Hematopoietic multipotent progenitor cell (in vitro differentiated cells): ENCODE results near the gene PAXX. TPM values are rescaled to one million over a fixed set of nuclear protein-coding genes. Genes with fewer than 3 reads are reported as not detected.

Source experiments
- DNase-seq, 3 donors: peaks; one replicate each; pipeline ENCODE4 v3.0.0-alpha.2; 2011 to 2015; ENCODE audit warnings: low read depth in 2 of 3, low spot score in 2 of 3
- total RNA-seq: library from RNA; depleted of rRNA; stranded (reverse); fragments of >200 nt; gene quantifications from one replicate; pipeline ENCODE4 v1.2.3, GENCODE V29; 2012

Gene PAXX
- total RNA-seq, 1 donor = 16.7 TPM

DNA sequence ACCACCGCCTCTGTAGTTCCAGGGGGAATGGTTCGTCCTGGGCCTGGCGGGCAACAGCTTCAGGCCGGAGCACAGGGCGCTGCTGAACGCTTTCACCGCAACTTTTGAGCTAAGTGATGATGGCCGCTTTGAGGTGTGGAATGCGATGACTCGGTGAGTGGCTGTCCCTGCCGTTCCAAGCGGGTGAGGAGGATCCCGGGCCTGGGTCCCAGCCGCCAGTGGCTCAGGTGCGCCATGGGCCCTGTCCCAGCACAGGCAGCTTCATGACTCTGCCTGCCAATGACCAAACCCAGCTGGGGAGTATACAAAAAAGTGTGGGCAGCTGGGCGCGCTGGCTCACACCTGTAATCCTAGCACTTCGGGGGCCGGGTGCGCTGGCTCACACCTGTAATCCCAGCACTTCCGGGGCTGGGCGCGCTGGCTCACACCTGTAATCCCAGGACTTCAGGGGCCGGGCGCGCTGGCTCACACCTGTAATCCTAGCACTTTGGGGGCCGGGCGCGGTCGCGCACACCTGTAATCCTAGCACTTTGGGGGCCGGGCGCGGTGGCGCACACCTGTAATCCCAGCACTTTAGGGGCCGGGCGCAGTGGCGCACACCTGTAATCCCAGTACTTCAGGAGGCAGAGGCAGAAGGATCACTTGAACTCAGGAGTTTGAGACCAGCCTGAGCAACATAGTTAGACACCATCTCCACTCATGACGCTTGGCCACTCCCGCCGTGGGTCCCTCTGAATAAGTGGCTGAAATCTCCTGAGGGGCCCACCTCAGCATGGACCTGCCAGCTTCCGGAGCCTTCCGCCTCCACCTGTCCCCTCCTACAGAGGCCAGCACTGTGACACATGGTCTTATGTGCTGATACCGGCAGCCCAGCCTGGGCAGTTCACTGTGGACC is 39.1 kb upstream of the PAXX start:
- no peak for DNase-seq

DNA sequence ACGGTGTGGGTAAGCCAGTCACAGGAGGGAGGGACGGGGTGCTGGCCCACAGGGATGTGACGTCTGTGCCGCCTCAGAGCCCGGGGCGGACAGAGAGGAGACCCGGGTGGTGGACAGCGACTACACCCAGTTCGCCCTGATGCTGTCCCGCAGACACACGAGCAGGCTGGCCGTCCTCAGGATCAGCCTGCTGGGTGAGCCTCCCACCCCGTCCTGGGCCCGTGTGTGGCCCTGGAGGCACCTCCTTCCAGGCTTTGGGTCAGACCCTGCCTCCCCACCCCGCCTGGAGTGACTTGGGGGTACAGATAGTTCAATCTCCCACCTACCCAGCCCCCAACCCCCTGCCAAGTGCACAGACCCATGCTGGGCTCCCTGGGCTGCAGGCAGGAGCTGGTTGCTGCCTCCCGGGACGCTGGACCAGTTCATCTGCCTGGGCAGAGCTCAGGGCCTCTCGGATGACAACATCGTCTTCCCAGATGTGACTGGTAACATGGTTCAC is 38.4 kb upstream of the PAXX start:
- no peak for DNase-seq

DNA sequence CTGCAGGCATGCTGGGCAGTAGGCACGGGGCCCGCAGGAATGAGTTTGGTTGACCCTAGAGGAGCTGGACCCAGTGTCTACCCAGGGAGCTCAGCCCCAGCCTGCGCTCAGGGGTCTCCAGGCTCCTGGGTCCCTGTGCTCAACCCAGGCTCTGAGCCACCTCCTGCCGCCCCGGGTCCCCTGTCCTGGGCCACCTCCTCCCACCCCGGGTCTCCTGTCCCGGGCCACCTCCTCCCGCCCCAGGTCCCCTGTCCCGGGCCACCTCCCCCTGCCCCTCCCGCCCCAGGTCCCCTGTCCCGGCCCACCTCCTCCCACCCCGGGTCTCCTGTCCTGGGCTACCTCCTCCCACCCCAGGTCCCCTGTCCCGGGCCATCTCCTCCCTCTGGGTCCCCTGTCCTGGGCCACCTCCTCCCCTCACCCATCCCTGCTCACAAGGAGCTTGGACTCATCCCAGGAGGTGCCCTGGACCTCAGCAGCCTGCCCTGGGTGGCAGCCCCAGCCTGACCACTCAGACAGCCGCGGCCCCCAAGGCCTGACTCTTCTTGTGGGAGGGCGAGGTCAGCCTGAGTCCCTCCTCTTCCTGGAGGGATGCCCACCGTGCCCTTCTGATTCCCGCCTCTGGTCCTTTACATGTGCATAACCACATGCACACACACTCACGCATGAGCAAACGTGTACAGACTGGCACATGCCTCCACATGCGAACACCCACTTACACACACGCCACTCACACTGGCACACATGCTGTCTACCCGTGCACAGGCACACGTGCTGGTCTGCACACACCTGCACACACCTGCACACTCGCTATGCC is 37.7 kb upstream of the PAXX start:
- no peak for DNase-seq

DNA sequence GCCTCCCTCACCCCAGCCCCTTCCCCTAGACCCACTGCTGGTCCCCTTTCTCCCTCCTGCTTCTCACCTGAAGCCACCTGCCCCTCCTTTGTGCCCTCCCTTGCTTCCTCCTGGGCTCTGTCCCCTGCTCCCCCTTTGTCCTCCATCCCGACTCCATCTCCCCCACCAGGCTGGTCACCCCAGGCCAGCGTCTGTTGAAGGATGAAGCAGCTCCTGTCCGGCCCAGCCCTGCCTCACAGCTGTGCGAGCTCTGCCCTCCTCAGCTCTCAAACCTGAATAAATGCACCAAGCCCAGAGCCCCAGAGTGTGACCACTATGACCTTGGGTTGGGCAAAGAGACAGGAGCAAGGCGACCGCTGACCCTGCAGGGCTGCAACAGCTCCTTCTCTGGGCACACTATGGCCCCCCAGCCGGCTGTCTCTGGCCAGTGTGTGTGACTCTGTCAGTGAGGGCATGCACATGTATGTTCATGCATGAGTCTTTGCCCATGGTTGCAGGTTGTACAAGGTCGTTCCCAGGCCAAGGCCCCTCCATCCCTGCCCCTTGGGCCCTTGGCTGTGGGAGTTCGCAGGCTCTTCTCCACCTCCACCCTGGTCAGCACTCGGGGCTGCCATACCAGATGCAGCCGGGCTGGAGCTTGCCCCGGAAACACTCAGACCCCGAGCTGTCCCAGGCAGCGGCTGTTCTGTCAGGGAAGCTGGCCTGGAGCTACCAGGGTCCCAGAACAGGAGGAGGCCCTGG is 36.9 kb upstream of the PAXX start:
- DNase-seq = no peak

DNA sequence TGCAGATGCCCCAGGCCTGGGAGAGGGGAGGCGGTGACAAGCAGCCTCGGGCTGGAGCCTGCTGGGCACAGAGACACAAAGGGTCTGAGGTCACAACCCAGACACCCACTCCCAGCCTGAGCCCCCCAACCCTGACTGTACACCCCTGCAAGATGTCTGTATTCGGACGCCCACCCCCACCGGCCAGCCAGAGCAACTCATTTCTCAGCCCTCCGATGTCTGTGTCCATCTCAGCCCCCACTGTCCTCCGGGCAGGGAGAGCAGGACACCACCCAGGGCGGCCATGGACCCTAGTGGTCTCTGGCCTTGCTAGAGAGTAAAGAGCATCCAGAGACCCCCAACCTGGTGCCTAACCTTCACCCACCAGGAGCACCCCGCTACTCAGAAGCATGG is 36.3 kb upstream of the PAXX start:
- DNase-seq = no peak

DNA sequence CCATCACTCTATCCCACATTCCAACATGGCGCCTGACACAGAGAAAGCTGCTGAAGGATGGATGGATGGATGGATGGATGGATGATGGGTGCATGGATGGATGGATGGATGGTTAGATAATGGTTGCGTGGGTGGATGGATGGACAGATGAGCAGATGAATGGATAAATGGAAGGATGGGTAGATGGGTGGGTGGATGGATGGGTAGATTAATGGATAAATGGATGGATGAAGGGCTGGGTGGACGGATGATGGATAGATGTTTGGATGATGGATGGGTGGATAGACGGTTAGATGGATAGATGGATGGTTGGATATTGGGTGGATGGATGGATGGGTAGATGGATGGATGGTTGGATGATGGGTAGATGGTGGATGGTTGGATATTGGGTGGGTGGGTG is 35.6 kb upstream of the PAXX start:
- DNase-seq = no peak

DNA sequence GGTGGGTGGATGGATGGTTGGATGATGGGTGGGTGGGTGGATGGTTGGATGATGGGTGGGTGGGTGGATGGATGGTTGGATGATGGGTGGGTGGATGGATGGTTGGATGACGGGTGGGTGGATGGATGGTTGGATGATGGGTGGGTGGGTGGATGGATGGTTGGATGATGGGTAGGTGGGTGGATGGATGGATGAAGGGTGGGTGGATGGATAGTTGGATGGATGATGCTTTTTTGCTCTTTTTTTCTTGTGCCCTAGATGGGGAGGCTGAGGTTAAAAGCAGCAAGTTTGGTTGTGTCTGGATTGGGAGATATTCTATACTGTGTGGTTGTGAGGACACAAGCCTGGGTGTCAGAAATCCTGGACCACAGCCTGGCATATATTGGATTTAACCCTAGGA is 34.8 kb upstream of the PAXX start:
- no peak for DNase-seq

DNA sequence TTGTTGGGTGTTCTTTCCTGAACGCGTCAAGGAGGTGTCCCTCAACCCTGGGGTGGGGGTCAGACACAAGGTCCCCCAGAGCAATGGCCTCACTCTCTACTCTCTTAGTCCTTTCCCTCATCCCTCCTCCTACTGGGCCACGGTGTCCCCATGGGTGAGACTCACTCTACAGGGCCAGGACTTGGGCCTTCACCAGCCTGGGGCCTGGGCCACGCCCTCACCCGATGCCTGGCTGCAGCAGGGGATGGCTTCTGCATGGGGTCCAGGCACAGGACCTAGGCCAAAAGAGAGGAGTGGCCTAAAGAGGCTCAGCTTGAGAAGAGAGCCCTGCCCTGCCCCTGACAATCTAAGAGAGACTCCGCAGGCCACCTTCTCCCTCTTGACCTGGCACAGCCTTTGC is 34.3 kb upstream of the PAXX start:
- DNase-seq = no peak

DNA sequence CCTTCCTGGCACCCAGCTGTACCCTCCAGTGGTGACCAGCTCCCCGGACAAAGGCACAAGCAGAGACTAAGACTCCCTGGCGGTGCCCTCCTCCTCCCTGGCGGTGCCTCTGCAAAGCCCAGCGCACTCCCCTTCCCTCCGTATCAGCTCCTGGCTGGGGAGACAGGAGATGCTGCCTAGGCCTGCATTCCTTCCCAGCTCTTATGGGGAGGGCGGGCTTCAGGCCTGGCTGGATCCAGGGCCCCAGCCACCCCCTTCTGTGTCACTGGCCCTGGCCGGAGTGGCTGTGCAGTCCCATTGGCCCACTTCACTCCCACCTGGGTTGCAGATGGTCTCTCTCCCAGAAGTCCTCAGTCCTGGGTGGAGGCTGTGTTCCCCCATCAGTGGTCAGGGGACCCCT is 33.7 kb upstream of the PAXX start:
- DNase-seq = no peak

DNA sequence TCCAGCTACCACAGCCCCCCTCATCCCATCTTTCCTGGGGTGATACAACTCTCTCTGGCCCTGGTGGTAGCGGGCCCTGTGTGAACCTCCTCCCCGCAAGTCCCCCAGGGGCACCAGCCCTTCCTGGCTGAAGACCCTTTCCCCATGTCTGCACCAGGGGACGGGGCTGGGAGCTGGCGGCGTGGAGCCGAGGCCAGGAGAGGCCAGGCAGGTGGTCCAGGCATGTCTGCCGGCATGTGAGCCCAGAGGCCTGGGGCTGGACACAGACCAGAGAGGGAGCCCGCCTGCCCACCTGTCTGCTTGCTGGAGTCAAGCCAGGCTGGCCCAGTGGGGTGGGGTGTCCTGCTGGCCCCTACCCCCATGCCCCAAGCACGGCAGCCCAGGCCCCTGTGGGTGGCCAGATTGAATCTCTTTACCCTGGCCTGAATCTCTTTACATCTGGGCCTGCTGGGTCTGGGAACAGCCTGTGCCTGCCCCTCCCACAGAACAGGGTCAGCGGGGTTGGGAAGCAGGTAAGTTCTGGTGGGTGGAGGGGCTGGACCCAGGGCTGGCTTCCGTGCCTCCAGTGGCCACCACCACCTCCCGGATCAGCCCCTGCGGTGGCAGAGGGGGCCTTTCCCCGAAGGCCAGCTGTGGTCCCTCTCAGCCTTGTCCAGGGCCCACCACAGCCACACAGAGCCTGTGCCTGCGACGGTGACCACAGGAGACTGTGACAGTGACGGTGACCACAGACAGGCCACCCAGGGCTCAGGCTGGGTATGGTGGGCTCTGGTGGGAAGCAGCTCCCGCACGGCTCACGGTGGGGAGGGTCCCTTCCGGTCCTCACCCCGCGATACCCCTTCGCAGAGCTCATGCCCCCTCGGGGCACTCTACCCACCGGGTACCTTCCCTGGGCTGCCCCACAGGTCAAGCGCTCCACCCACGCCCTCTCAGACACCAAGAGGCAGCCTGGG is 33.0 kb upstream of the PAXX start:
- no peak for DNase-seq

DNA sequence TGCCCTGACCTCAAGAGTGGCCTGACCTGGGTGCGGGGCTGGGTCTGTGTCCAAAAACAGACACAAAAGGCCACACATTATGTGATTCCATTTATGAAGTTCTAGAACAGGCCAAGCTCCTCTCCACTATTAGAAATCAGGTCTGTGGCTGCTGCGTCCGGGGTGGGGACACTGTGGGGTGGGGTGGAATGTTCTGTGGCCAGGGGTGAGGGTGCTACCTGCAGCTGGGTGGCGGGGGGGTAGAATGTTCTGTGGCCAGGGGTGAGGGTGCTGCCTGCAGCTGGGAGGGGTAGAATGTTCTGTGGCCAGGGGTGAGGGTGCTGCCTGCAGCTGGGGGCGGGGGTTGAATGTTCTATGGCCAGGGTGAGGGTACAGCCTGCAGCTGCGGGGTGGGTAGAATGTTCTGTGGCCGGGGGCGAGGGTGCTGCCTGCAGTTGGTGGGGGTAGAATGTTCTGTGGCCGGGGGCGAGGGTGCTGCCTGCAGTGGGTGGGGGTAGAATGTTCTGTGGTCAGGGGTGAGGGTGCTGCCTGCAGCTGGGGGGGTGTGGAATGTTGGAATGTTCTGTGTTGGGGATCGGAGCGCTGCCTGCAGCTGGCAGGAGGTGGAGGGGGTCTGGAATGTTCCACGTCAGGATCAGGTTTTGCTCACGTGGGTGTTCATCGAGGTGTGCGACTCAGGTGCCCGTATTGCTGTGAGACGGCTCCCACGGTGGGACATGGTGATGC is 31.8 kb upstream of the PAXX start:
- no peak for DNase-seq

DNA sequence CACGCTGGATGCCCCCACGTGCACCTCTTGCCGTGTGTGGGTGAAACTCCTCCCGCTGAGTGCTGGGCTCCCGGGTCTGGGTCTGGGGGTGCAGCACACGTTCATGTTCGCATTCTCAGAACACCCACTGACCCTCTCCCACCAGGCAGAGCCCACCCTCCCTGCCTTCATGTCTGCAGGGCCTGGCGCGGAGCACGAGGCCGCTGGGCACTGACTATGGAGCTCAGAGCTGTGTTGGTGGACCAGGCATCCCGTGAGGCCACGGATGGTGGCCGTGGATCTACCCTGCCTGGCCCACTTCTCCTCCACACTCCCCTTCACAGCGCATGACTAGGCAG is 31.3 kb upstream of the PAXX start:
- no peak for DNase-seq

DNA sequence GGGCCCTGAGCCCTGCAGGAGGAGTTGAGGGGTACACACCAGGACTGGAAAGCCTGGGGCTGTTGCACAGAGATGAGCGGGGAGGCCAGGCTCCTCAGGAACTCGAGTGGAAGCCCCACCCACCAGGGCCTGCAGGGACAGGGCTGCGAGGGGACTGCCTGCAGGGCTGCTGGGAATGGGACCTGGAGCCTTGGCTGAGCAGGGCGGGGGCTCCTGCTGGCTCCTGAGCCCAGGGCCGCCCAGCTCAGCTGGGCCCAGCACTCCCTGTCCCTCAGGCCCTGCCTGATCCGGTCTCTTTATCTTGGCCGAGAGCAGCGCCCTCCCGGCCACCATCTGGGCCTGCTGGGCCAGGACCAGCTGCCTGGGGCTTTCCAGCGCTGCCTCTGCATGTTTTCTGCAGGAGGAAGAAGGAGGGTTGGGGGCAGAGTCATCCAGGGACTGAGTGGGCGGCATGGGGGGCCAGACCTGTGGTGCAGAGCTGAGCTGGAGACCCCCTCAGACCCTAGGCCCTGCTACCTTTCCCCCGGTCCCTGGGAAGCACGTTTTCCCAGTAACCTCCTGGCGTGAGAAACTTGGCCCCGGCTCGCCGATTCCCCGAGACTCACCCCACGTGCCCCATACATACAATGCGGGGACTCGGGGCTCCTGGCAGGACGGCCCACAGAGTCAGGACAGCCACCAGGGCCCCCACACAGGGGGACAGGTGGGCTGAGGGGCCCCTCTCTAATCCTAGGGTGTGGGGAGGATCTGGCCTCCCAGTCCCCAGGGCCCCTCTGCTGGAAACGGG is 30.8 kb upstream of the PAXX start:
- no peak for DNase-seq

DNA sequence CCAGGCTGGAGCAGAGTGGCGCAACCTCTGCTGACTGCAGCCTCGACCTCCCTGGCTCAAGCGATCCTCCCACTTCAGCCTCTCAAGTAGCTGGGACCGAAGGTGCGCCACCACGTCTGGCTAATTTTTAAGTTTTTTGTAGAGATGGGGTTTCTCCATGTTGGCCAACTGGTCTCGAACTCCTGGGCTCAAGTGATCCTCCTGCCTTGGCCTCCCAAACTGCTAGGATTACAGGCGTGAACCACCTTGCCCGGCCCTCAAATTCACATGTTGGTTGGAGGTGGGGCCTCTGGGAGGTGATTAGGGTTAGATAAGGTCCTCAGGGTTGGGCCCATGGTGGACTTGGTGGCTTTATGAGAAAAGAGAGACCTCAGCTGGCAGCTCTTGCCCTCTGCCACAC is 30.1 kb upstream of the PAXX start:
- DNase-seq = no peak

DNA sequence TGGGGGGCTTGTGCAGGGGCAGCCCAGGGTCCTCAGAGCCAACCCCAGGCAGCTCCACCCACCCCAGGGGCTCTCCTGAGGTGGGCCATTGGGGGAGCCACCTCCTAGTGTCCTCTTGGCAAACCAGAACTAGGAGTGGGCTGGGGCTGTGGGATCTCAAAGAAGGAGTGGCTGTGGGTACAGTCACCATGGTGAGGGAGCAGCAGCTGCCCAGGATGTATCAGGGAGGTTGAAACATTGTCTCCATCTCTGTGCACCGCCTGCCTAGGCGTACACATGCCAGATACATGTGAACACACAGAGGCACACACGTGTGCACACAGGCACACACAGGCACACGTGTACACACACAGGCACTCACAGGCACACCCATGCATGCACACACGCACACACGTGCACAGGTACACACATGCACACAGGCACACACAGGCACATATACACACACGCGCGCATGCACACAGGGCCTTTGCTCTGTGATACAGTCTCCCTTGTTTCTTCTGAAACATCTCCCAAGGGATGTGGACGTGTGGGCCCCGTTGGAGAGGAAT is 29.4 kb upstream of the PAXX start:
- DNase-seq = no peak

DNA sequence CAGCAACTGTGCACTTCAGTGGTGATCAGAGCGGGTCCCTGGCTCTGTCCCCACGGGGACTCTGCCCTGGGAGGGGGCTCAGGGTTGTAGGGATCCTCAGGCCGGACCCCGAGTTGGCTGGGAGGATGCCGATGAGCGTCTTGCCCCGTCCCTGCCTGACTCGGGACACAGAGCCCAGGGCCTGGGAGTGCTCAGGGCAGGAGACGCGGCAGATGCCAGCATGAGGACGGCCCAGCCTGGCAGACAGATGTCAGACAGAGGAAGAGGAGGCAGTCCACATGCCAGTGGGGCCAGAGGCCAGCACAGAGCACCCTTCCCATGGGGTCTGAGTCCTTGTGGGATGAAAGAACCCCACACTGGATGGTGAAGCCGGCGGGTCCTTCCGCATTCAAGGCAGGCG is 28.9 kb upstream of the PAXX start:
- DNase-seq = no peak

DNA sequence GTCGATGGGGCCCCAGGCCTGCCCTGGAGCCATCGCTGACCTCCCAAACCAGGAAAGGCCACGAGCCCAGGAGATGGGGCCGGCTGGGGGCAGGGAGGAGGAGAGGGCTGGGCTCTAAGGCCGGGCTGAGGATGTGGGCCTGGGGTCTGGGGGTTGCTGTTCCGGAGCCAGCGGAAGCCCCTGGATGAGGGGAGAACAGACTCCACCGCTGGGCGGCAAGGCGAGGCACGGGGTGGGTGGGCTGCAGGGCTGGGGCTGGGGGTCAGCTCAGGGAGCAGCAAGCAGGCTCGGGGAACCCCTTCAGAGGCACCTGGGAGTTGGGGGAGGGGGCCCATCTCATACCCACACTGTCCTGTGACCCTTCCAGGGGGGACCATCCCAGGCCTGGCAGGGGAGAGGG is 28.5 kb upstream of the PAXX start:
- DNase-seq = no peak

DNA sequence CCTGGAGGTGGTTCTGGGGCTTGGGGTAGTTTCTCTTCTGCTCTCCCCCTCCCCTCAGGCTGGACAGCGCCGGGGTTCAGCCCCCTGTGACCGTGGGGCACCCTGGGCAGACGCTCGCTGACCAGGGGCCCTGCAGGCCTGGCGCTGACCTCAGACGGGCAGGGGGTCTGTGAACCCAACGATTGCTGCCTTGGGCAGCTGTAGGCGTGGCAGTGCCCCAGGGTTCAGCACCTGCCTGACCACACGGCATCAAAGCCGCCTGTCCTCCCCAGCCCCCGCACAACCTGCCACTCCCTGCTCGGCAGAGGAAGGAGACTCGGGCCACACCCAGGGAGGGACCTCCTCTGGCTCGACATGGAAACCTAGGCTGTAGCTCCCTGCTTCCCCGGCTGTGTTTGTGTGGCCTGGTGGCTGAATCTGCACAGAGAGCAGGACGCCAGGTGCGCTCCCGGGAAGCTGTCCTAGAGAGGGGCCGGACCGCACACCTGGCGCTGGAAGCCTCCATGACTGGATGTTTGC is 28.0 kb upstream of the PAXX start:
- no peak for DNase-seq
